SK-N-SH (cell line): ENCODE measurements around the gene PHIP. TPM values are rescaled to one million over a fixed set of nuclear protein-coding genes. Genes with fewer than 3 reads are reported as not detected.
"Not testable (repeated sequence)": the region's sequence is repeated elsewhere in the genome, so short reads cannot be mapped to it uniquely, and the experiment has no call there.

ENCODE experiments used
- CTCF ChIA-PET: fragments of 300-600, 350-600 bp; formaldehyde crosslinking; extraction: SDS; loops from one replicate; lab custom pipeline; 2021; lab: Yijun Ruan, JAX
- POLR2A ChIA-PET: fragments of 350-600 bp; sonication (Branson Sonifier 250); formaldehyde crosslinking; extraction: SDS; loops from one replicate; lab custom pipeline; 2020; ENCODE audit warnings: antibody characterized with exemption, inconsistent platforms; lab: Yijun Ruan, JAX
- DNase-seq: peaks from one replicate; pipeline ENCODE4 v3.0.0; 2012
- H2AFZ ChIP-seq: fragments of 200-600 bp; sonication (generic); 2 replicates; pipeline ENCODE4 v1.8.1; 2016; ENCODE audit warnings: antibody characterized with exemption, mild to moderate bottlenecking, low read depth
- H3F3A ChIP-seq: fragments of 200-600 bp; sonication (generic); replicated peaks from 2 replicates; pipeline ENCODE3; 2016; ENCODE audit warnings: antibody characterized with exemption, mild to moderate bottlenecking; ENCODE audit not compliant: insufficient read depth
- H3K27ac ChIP-seq, 2 experiments: fragments of 200-500 bp in 1 of 2; fragments of 200-600 bp in 1 of 2; sonication (Bioruptor generic) in 1 of 2; sonication (generic), shearing (Covaris generic) in 1 of 2; 2 replicates each; pipeline versions ENCODE4 v1.5.1 to v1.6.1; 2014 to 2016; ENCODE audit warnings: low read depth in 2 of 2, inconsistent platforms in 1 of 2, low read length in 1 of 2, mild to moderate bottlenecking in 1 of 2, mixed read lengths in 1 of 2
- H3K27me3 ChIP-seq: fragments of 200-600 bp; sonication (generic), shearing (Covaris generic); 2 replicates; pipeline ENCODE4 v1.6.1; 2016; ENCODE audit warnings: mixed run types; ENCODE audit not compliant: insufficient read depth
- H3K36me3 ChIP-seq, 2 experiments: fragments of 200-500 bp in 1 of 2; fragments of 200-600 bp in 1 of 2; sonication (Bioruptor generic) in 1 of 2; sonication (generic) in 1 of 2; replicated peaks in 1 of 2; 2 replicates each; pipeline versions ENCODE3 to v1.5.1; 2014 to 2016; ENCODE audit warnings: low read length in 1 of 2, mild to moderate bottlenecking in 1 of 2; ENCODE audit not compliant: insufficient read depth in 2 of 2, control insufficient read depth in 1 of 2
- H3K4me1 ChIP-seq, 2 experiments: fragments of 200-500 bp in 1 of 2; fragments of 200-600 bp in 1 of 2; sonication (Bioruptor generic) in 1 of 2; sonication (generic), shearing (Covaris generic) in 1 of 2; 2 replicates each; pipeline versions ENCODE4 v1.5.1 to v1.6.1; 2014 to 2016; ENCODE audit warnings: low read depth in 1 of 2, low read length in 1 of 2, mixed run types in 1 of 2; ENCODE audit not compliant: insufficient read depth in 2 of 2, control insufficient read depth in 1 of 2
- H3K4me2 ChIP-seq: fragments of 200-600 bp; sonication (generic), shearing (Covaris generic); 2 replicates; pipeline ENCODE4 v1.6.1; 2017; ENCODE audit warnings: mixed run types
- H3K4me3 ChIP-seq, 2 experiments: fragments of 200-500 bp in 1 of 2; fragments of 200-600 bp in 1 of 2; sonication (Bioruptor generic) in 1 of 2; sonication (generic), shearing (Covaris generic) in 1 of 2; 2 replicates each; pipeline versions ENCODE4 v1.5.1 to v1.8.1; 2014 to 2016; ENCODE audit warnings: low read depth in 2 of 2, inconsistent platforms in 1 of 2, low read length in 1 of 2, mild to moderate bottlenecking in 1 of 2, mixed read lengths in 1 of 2, moderate library complexity in 1 of 2
- H3K79me2 ChIP-seq: fragments of 200-600 bp; sonication (generic); 2 replicates; pipeline ENCODE4 v1.8.1; 2017; ENCODE audit warnings: mild to moderate bottlenecking; ENCODE audit not compliant: insufficient read depth
- H3K9ac ChIP-seq: fragments of 200-600 bp; sonication (generic); 2 replicates; pipeline ENCODE4 v1.6.1; 2017; ENCODE audit warnings: mixed run types
- H3K9me2 ChIP-seq: fragments of 200-600 bp; sonication (generic); 2 replicates; pipeline ENCODE4 v1.6.1; 2017; ENCODE audit warnings: mixed run types
- H3K9me3 ChIP-seq: fragments of 200-600 bp; sonication (generic); 2 replicates; pipeline ENCODE4 v1.6.1; 2017; ENCODE audit warnings: mixed run types, mild to moderate bottlenecking, moderate library complexity
- H4K20me1 ChIP-seq: fragments of 200-600 bp; sonication (generic); 2 replicates; pipeline ENCODE4 v1.6.1; 2017; ENCODE audit warnings: mild to moderate bottlenecking, mixed run types; ENCODE audit not compliant: insufficient read depth
- CHD2 ChIP-seq: fragments of 150-350 bp; IDR thresholded peaks from 2 replicates; pipeline ENCODE4 v1.6.1; 2018; ENCODE audit warnings: low read length; ENCODE audit not compliant: partially characterized antibody
- EZH2phosphoT487 ChIP-seq: fragments of 200-600 bp; sonication (generic); IDR thresholded peaks from 2 replicates; pipeline ENCODE4 v1.6.1; 2017; ENCODE audit warnings: low read depth, mixed run types, mild to moderate bottlenecking, antibody characterized with exemption, moderate library complexity, borderline replicate concordance
- FOXM1 ChIP-seq: IDR thresholded peaks from 2 replicates; pipeline ENCODE4 v1.4.0; 2012; ENCODE audit warnings: low read depth, mild to moderate bottlenecking
- GATA2 ChIP-seq: sonication (generic); formaldehyde crosslinking; IDR thresholded peaks from 2 replicates; pipeline ENCODE4 v1.5.0; 2020; ENCODE audit warnings: mild to moderate bottlenecking, missing genetic modification reagents
- JUND ChIP-seq: IDR thresholded peaks from 2 replicates; pipeline ENCODE4 v1.4.0; 2012
- MAX ChIP-seq: IDR thresholded peaks from 2 replicates; pipeline ENCODE4 v1.4.0; 2012; ENCODE audit warnings: low read depth
- MEF2A ChIP-seq: IDR thresholded peaks from 2 replicates; pipeline ENCODE4 v1.4.0; 2012; ENCODE audit warnings: low read depth, borderline replicate concordance
- MXI1 ChIP-seq: IDR thresholded peaks from 2 replicates; pipeline ENCODE4 v1.6.1; 2012; ENCODE audit warnings: mild to moderate bottlenecking, low read depth, low read length, improper control_type of control experiment
- NFIC ChIP-seq: IDR thresholded peaks from 2 replicates; pipeline ENCODE4 v1.4.0; 2012; ENCODE audit warnings: borderline replicate concordance
- NRF1 ChIP-seq: IDR thresholded peaks from 2 replicates; pipeline ENCODE4 v1.6.1; 2012; ENCODE audit warnings: low read depth, mild to moderate bottlenecking, low read length
- POLR2AphosphoS5 ChIP-seq: IDR thresholded peaks from 2 replicates; pipeline ENCODE4 v1.6.1; 2012; ENCODE audit warnings: low read depth, low read length
- REST ChIP-seq: IDR thresholded peaks from 2 replicates; pipeline ENCODE4 v1.6.1; 2012; ENCODE audit warnings: mild to moderate bottlenecking, low read depth, low read length, moderate library complexity
- RFX5 ChIP-seq: IDR thresholded peaks from 2 replicates; pipeline ENCODE4 v1.6.1; 2012; ENCODE audit warnings: mild to moderate bottlenecking, improper control_type of control experiment, low read length
- RXRA ChIP-seq: IDR thresholded peaks from 2 replicates; pipeline ENCODE4 v1.4.0; 2012; ENCODE audit warnings: low read depth, mild to moderate bottlenecking, borderline replicate concordance
- SIN3A ChIP-seq: IDR thresholded peaks from 2 replicates; pipeline ENCODE4 v1.6.1; 2012; ENCODE audit warnings: low read depth, mild to moderate bottlenecking, low read length, moderate library complexity, borderline replicate concordance
- TCF12 ChIP-seq: IDR thresholded peaks from 2 replicates; pipeline ENCODE4 v1.4.0; 2012
- YY1 ChIP-seq: IDR thresholded peaks from 2 replicates; pipeline ENCODE4 v1.4.0; 2012; ENCODE audit warnings: low read depth, mild to moderate bottlenecking
- ZBTB33 ChIP-seq: IDR thresholded peaks from 2 replicates; pipeline ENCODE4 v1.4.0; 2012; ENCODE audit warnings: low read depth, borderline replicate concordance
- WGBS: methylation state at CpG from one replicate; pipeline ENCODE4 v1.1.6; 2017; ENCODE audit warnings: low lambda C conversion rate; 5-methylcytosine and 5-hydroxymethylcytosine counted together
- polyA plus RNA-seq, 3 experiments: library from polyadenylated mRNA; depleted of rRNA; stranded (reverse); fragments of >200 nt; gene quantifications; 2 replicates each; pipeline ENCODE4 v1.2.3, GENCODE V29; 2012

PHIP gene
- polyA plus RNA-seq, 1 of the 3 experiments (the other 2 are of a cell fraction) = 1.7 TPM

- Histone ChIP-seq H3K4me1 (no peaks in the 10 kb centered on the region), H4K20me1 (no peaks in the 10 kb centered on the region), H3K4me2 (no peak overlapping the region), H3K9me3 (no peaks in the 10 kb centered on the region), H3K9ac (no peak overlapping the region), H2AFZ (no peak overlapping the region), H3K27me3 (no peaks in the 10 kb centered on the region), H3F3A (peaks cover 5% of the 10 kb centered on the region), H3K36me3 (peaks cover 2 to 5% of the 10 kb centered on the region in 2 experiments), H3K27ac (no peak overlapping the region), H3K79me2 (no peaks in the 10 kb centered on the region), H3K4me3 (no peak overlapping the region), H3K9me2 (no peaks in the 10 kb centered on the region)
- TF ChIP-seq SIN3A (no peak), REST (no peak), RFX5 (no peak), JUND (no peak), NRF1 (no peak), FOXM1 (no peak), TCF12 (no peak), POLR2AphosphoS5 (no peak), MAX (no peak), YY1 (no peak), RXRA (no peak), MEF2A (no peak), GATA2 (CRISPR knock-in tag) (no peak), NFIC (no peak), CHD2 (no peak)
- WGBS = 91% methylated on average over 2 of the region's 2 CpGs
- ChIA-PET POLR2A (no interaction called here), CTCF (no interaction called here)
- DNase-seq = no peak
These were observed 169.4 kb downstream of the PHIP start for GRCh38 chr6:78908621-78909020.

- no peaks in the 10 kb centered on the region for H4K20me1 ChIP-seq
- TF ChIP-seq ZBTB33 = no peak
- TF ChIP-seq EZH2phosphoT487 = no peak
- TF ChIP-seq SIN3A = no peak
- no peak for TF ChIP-seq MXI1
- TF ChIP-seq, all 33 proteins: peak for 0
- Histone ChIP-seq H3K9me2 (no peaks in the 10 kb centered on the region), H3K27me3 (no peaks in the 10 kb centered on the region), H3K9me3 (peaks cover 6% of the 10 kb centered on the region; the same call in 1 of the 2 replicates), H3K4me1 (no peaks in the 10 kb centered on the region), H3K79me2 (no peaks in the 10 kb centered on the region), H3K4me3 (no peak overlapping the region), H3K9ac (no peak overlapping the region), H3K4me2 (no peak overlapping the region), H3F3A (no peaks in the 10 kb centered on the region), H3K27ac (no peak overlapping the region), H2AFZ (no peak overlapping the region), H3K36me3 (peaks cover 12 to 15% of the 10 kb centered on the region in 2 experiments)
- WGBS = 87% methylated on average over 2 of the region's 2 CpGs
- CTCF ChIA-PET = no interaction called here
- POLR2A ChIA-PET = no interaction called here
- no peak for DNase-seq
These were observed 181.8 kb downstream of the PHIP start for GRCh38 chr6:78896227-78896626.

- H3K4me1 ChIP-seq, H3K4me3 ChIP-seq, H3F3A ChIP-seq, H3K27me3 ChIP-seq, H3K4me2 ChIP-seq, H3K9me2 ChIP-seq, H3K9me3 ChIP-seq, H3K9ac ChIP-seq, H4K20me1 ChIP-seq, DNase-seq, H3K79me2 ChIP-seq, H3K27ac ChIP-seq, H2AFZ ChIP-seq, CTCF ChIA-PET, POLR2A ChIA-PET: not testable (repeated sequence)
- peaks cover 16 to 21% of the 10 kb centered on the region in 2 experiments for H3K36me3 ChIP-seq
- 97% methylated on average over 5 of the region's 5 CpGs for WGBS
These were observed 188.2 kb downstream of the PHIP start for GRCh38 chr6:78889901-78890300.
